ENCODE results near the gene MAPK8. TPM values are rescaled to one million over a fixed set of nuclear protein-coding genes. Genes with fewer than 3 reads are reported as not detected.

Gene MAPK8
- total and polyA plus RNA-seq, 9 of the 15 experiments (the other 6 are each of a cell fraction or from before 2014, with no cell fraction given): 6.4 to 159 (median 71.0) TPM

- Histone ChIP-seq H3K4me1 (replicated peaks in 1 of 2; ENCODE audit: control insufficient read depth in 2 of 2, insufficient read depth in 2 of 2, low read length in 2 of 2) (peaks cover 67 to 87% of the 10 kb centered on the region in 2 experiments), H4K20me1 (replicated peaks; ENCODE audit: control insufficient read depth, insufficient read depth, low read length) (no peaks in the 10 kb centered on the region), H3K27me3 (ENCODE audit: control insufficient read depth in 2 of 2, insufficient read depth in 2 of 2, low read length in 2 of 2) (no peaks in the 10 kb centered on the region), H3K79me2 (ENCODE audit: control insufficient read depth, insufficient read depth, low read length) (peaks cover 62% of the 10 kb centered on the region), H3K4me3 (no peak overlapping the region), H3K9me3 (replicated peaks; ENCODE audit: control insufficient read depth, insufficient read depth, low read depth, low read length) (peaks cover 4% of the 10 kb centered on the region), H2AFZ (ENCODE audit: low read depth, low read length) (no peak overlapping the region), H3K9ac (ENCODE audit: insufficient read depth in 1 of 2, low read depth in 2 of 2, low read length in 2 of 2) (no peak overlapping the region), H3K4me2 (ENCODE audit: insufficient read depth, low read length) (no peak overlapping the region), H3K9me1 (ENCODE audit: control insufficient read depth, insufficient read depth, low read length) (no peaks in the 10 kb centered on the region), H3K27ac (ENCODE audit: extremely low read depth, low read depth, low read length) (peak overlapping the region; percentile 40), H3K36me3 (ENCODE audit: control insufficient read depth, insufficient read depth, low read length) (peaks cover 26% of the 10 kb centered on the region; the same call in 2 of the 3 replicates)
- FAIRE-seq (no peak), DNase-seq (ENCODE audit: extremely low read depth in 1 of 4, low spot score in 3 of 4) (no peak), ATAC-seq (no peak)
- TF ChIP-seq XRCC3 (IDR thresholded peaks at IDR 0.05): 0 out of 2 replicates have a peak, but pooled peaks have one; percentile 60
- no peak for TF ChIP-seq ZFP91 (CRISPR knock-in tag; IDR thresholded peaks at IDR 0.05)
- intact Hi-C loops (cut with micrococcal nuclease): no loop called here
- BruUV-seq (replicated peaks): no TSS peak
- in situ Hi-C loops (cut with MboI): no loop called here
- CTCF ChIA-PET (ENCODE audit: low intra/inter-chr PET ratio): no interaction called here
- POLR2A ChIA-PET: interaction anchor here (1.5 kb wide), 1 partner anchor 8 kb away, joined by 6 read pairs; no protein-coding TSS in a partner anchor
Observed at GRCh38 chr10:48477141-48477540, 170.7 kb downstream of the MAPK8 start.

DNA sequence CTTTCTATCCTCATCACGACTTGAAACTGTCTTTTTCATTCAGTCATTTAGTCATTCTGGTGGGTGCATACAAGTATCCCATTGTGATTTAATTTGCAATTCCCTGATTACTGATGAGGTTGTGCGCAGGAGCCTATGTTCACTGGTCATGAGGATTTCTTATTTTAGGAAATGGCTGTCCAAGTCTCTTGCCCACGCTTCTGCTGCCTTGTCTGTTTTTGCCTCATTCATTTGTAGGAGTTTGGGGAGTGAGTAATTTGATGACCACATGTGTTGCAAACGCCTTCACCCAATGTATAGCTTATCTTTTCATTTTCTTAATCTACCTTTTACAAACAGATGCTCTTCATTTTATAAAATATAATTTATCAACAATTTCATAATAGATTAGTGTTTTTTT, 171.1 kb downstream of the MAPK8 start:
- Histone ChIP-seq H4K20me1 (replicated peaks; ENCODE audit: control insufficient read depth, insufficient read depth, low read length) (no peaks in the 10 kb centered on the region), H3K27ac (ENCODE audit: extremely low read depth, low read depth, low read length) (peak overlapping the region; percentile 40; the same call in 1 of the 3 replicates), H3K9me1 (ENCODE audit: control insufficient read depth, insufficient read depth, low read length) (no peaks in the 10 kb centered on the region), H3K79me2 (ENCODE audit: control insufficient read depth, insufficient read depth, low read length) (peaks cover 65% of the 10 kb centered on the region), H3K36me3 (ENCODE audit: control insufficient read depth, insufficient read depth, low read length) (peaks cover 26% of the 10 kb centered on the region; the same call in 2 of the 3 replicates), H3K4me1 (replicated peaks in 1 of 2; ENCODE audit: control insufficient read depth in 2 of 2, insufficient read depth in 2 of 2, low read length in 2 of 2) (peaks cover 66 to 89% of the 10 kb centered on the region in 2 experiments), H3K4me2 (ENCODE audit: insufficient read depth, low read length) (no peak overlapping the region), H3K4me3 (no peak overlapping the region), H3K9me3 (replicated peaks; ENCODE audit: control insufficient read depth, insufficient read depth, low read depth, low read length) (peaks cover 2% of the 10 kb centered on the region; the same call in 1 of the 2 replicates), H3K27me3 (ENCODE audit: control insufficient read depth in 2 of 2, insufficient read depth in 2 of 2, low read length in 2 of 2) (no peaks in the 10 kb centered on the region), H2AFZ (ENCODE audit: low read depth, low read length) (no peak overlapping the region), H3K9ac (ENCODE audit: insufficient read depth in 1 of 2, low read depth in 2 of 2, low read length in 2 of 2) (no peak overlapping the region)
- TF ChIP-seq KHSRP (IDR thresholded peaks at IDR 0.05): no peak
- TF ChIP-seq CEBPG (CRISPR knock-in tag; IDR thresholded peaks at IDR 0.05): no peak
- peak in 1 of 2 experiments; percentile 26; a peak in 1 of 4 replicates for TF ChIP-seq CEBPG (tag; conservative IDR thresholded peaks at IDR 0.05 in 1 of 2, IDR thresholded peaks at IDR 0.05 in 1 of 2)
- no peak for TF ChIP-seq PBX2 (CRISPR knock-in tag; IDR thresholded peaks at IDR 0.05; ENCODE audit: low read depth)
- TF ChIP-seq PBX2 (tag; conservative IDR thresholded peaks at IDR 0.05; ENCODE audit: low read depth): no peak
- no TSS peak for BruUV-seq (replicated peaks)
- WGBS (ENCODE audit: insufficient coverage, low coverage, missing lambda C conversion rate): 64% methylated on average over 4 of the region's 4 CpGs
- no peak for DNase-seq (ENCODE audit: extremely low read depth in 1 of 4, low spot score in 3 of 4)
- in situ Hi-C loops (cut with MboI): no loop called here
- ChIA-PET CTCF (ENCODE audit: low intra/inter-chr PET ratio) (no interaction called here), POLR2A (interaction anchor here (0.8 to 1.1 kb wide), 2 partner anchors 10 kb away, joined by 3 read pairs; no protein-coding TSS in a partner anchor)
- no peak for FAIRE-seq
- no peak for ATAC-seq
- intact Hi-C loops (cut with micrococcal nuclease): no loop called here

Data from K562 (cell line).